Loucy (cell line): Measurements from ENCODE around the gene FGFR4.

ENCODE experiments used
- EZH2phosphoT487 ChIP-seq: fragments of 200-600 bp; IDR thresholded peaks from 2 replicates; pipeline ENCODE4 v1.6.1; 2018; ENCODE audit warnings: antibody characterized with exemption, mild to moderate bottlenecking, moderate library complexity, borderline replicate concordance
- TF ChIP-seq, protein P1 (sequence below): fragments of 200-600 bp; sonication (generic); conservative IDR thresholded peaks from 2 replicates; pipeline ENCODE4 v1.5.1; 2014; ENCODE audit warnings: mild to moderate bottlenecking, antibody characterized with exemption, low read length

- TF ChIP-seq, protein P1, sequence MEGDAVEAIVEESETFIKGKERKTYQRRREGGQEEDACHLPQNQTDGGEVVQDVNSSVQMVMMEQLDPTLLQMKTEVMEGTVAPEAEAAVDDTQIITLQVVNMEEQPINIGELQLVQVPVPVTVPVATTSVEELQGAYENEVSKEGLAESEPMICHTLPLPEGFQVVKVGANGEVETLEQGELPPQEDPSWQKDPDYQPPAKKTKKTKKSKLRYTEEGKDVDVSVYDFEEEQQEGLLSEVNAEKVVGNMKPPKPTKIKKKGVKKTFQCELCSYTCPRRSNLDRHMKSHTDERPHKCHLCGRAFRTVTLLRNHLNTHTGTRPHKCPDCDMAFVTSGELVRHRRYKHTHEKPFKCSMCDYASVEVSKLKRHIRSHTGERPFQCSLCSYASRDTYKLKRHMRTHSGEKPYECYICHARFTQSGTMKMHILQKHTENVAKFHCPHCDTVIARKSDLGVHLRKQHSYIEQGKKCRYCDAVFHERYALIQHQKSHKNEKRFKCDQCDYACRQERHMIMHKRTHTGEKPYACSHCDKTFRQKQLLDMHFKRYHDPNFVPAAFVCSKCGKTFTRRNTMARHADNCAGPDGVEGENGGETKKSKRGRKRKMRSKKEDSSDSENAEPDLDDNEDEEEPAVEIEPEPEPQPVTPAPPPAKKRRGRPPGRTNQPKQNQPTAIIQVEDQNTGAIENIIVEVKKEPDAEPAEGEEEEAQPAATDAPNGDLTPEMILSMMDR, result no peak
- no peak for TF ChIP-seq EZH2phosphoT487
These were observed 8.5 kb downstream of the FGFR4 start for GRCh38 chr5:177095088-177095669.
